IMR-90 (cell line): Measurements from ENCODE around the gene PTCD2. TPM values are rescaled to one million over a fixed set of nuclear protein-coding genes. Genes with fewer than 3 reads are reported as not detected.

Experiments used
- ATAC-seq: fragments of 200-7000 bp; cut with Tn5 transposase; 2 replicates; pipeline ENCODE4 v1.9.1; 2020; ENCODE audit warnings: low read depth, mild to moderate bottlenecking, moderate library complexity
- BruUV-seq: library from RNA; stranded (reverse); fragments of 400-500 nt; replicated peaks from 2 replicates; lab custom pipeline; 2021; lab: Mats Ljungman, UMichigan
- CTCF ChIA-PET: fragments of 300-600 bp; formaldehyde crosslinking; extraction: SDS; loops from one replicate; lab custom pipeline; 2021; ENCODE audit warnings: antibody characterized with exemption; lab: Yijun Ruan, JAX
- POLR2A ChIA-PET: fragments of 300-600 bp; sonication (Branson Sonifier 250); formaldehyde crosslinking; loops from one replicate; lab custom pipeline; 2022; ENCODE audit warnings: antibody characterized with exemption; ENCODE audit not compliant: unreplicated experiment; lab: Charles Lee
- DNase-seq: peaks from one replicate; pipeline ENCODE4 v3.0.0; 2013
- H2AFZ ChIP-seq: replicated peaks from 2 replicates; pipeline ENCODE3; 2013; ENCODE audit warnings: low read length, mild to moderate bottlenecking; ENCODE audit not compliant: poor library complexity
- H2AK5ac ChIP-seq: 2 replicates; pipeline ENCODE4 v1.6.1; 2013; ENCODE audit warnings: low read depth, low read length, inconsistent platforms
- H2AK9ac ChIP-seq: replicated peaks from 2 replicates; pipeline ENCODE3; 2013; ENCODE audit warnings: mild to moderate bottlenecking, low read depth, low read length, moderate library complexity; ENCODE audit not compliant: poor library complexity
- H2BK120ac ChIP-seq: 2 replicates; pipeline ENCODE4 v1.6.1; 2013; ENCODE audit warnings: low read depth, low read length, inconsistent platforms
- H2BK15ac ChIP-seq: 3 replicates; pipeline ENCODE4 v1.6.1; 2013; ENCODE audit warnings: low read depth, low read length, inconsistent platforms
- H2BK20ac ChIP-seq: 2 replicates; pipeline ENCODE4 v1.6.1; 2013; ENCODE audit warnings: low read depth, mild to moderate bottlenecking, inconsistent platforms, low read length, moderate library complexity
- H2BK5ac ChIP-seq: 2 replicates; pipeline ENCODE4 v1.6.1; 2013; ENCODE audit warnings: mild to moderate bottlenecking, low read depth, low read length, inconsistent platforms; ENCODE audit not compliant: poor library complexity, severe bottlenecking
- H3K14ac ChIP-seq: replicated peaks from 2 replicates; pipeline ENCODE4 v1.6.1; 2013; ENCODE audit warnings: low read depth, low read length, inconsistent platforms
- H3K18ac ChIP-seq: 2 replicates; pipeline ENCODE4 v1.6.1; 2013; ENCODE audit warnings: low read depth, low read length, control low read depth
- H3K23ac ChIP-seq: 2 replicates; pipeline ENCODE4 v1.6.1; 2013; ENCODE audit warnings: low read depth, low read length, inconsistent platforms
- H3K27ac ChIP-seq: 2 replicates; pipeline ENCODE4 v1.5.1; 2013; ENCODE audit warnings: mild to moderate bottlenecking, control low read depth, low read length; ENCODE audit not compliant: insufficient read depth
- H3K27me3 ChIP-seq: 2 replicates; pipeline ENCODE4 v1.6.1; 2013; ENCODE audit warnings: low read length; ENCODE audit not compliant: control insufficient read depth, insufficient read depth
- H3K36me3 ChIP-seq: 2 replicates; pipeline ENCODE4 v1.6.1; 2013; ENCODE audit warnings: low read length, mixed read lengths; ENCODE audit not compliant: control insufficient read depth, insufficient read depth
- H3K4ac ChIP-seq: 2 replicates; pipeline ENCODE4 v1.6.1; 2013; ENCODE audit warnings: low read depth, low read length, inconsistent platforms
- H3K4me1 ChIP-seq: 2 replicates; pipeline ENCODE4 v1.6.1; 2013; ENCODE audit warnings: low read length, mixed read lengths; ENCODE audit not compliant: control insufficient read depth, insufficient read depth
- H3K4me2 ChIP-seq: 2 replicates; pipeline ENCODE4 v1.6.1; 2013; ENCODE audit warnings: low read depth, mild to moderate bottlenecking, control low read depth, low read length, moderate library complexity
- H3K4me3 ChIP-seq: 2 replicates; pipeline ENCODE4 v1.5.1; 2013; ENCODE audit warnings: low read depth, mild to moderate bottlenecking, control low read depth, low read length, moderate library complexity; ENCODE audit not compliant: insufficient read depth
- H3K56ac ChIP-seq: 2 replicates; pipeline ENCODE4 v1.6.1; 2013; ENCODE audit warnings: low read length, inconsistent platforms; ENCODE audit not compliant: insufficient read depth; ENCODE audit errors: extremely low read depth
- H3K79me1 ChIP-seq, 2 experiments: 2 replicates each; pipeline ENCODE4 v1.6.1; 2013; ENCODE audit warnings: low read length in 2 of 2, inconsistent platforms in 1 of 2, low read depth in 1 of 2
- H3K9ac ChIP-seq: 2 replicates; pipeline ENCODE4 v1.6.1; 2013; ENCODE audit warnings: low read depth, low read length, control low read depth
- H3K9me1 ChIP-seq: 2 replicates; pipeline ENCODE4 v1.6.1; 2013; ENCODE audit warnings: low read length, inconsistent platforms; ENCODE audit not compliant: insufficient read depth
- H3K9me3 ChIP-seq: 2 replicates; pipeline ENCODE4 v1.6.1; 2013; ENCODE audit warnings: low read length; ENCODE audit not compliant: control insufficient read depth, insufficient read depth
- H4K20me1 ChIP-seq: 2 replicates; pipeline ENCODE4 v1.6.1; 2013; ENCODE audit warnings: low read length, inconsistent platforms; ENCODE audit not compliant: insufficient read depth
- H4K5ac ChIP-seq: 2 replicates; pipeline ENCODE4 v1.6.1; 2013; ENCODE audit warnings: mild to moderate bottlenecking, low read depth, low read length, control low read depth
- H4K8ac ChIP-seq, 2 experiments: 2 replicates each; pipeline ENCODE4 v1.6.1; 2013; ENCODE audit warnings: low read depth in 2 of 2, low read length in 2 of 2, control low read depth in 1 of 2, inconsistent platforms in 1 of 2
- H4K91ac ChIP-seq: 2 replicates; pipeline ENCODE4 v1.6.1; 2013; ENCODE audit warnings: low read depth, low read length, inconsistent platforms; ENCODE audit not compliant: insufficient read depth
- NFE2L2 ChIP-seq: fragments of 150-350 bp; IDR thresholded peaks from 2 replicates; pipeline ENCODE4 v1.6.1; 2016; ENCODE audit warnings: low read depth, mild to moderate bottlenecking, low read length
- RAD21 ChIP-seq: IDR thresholded peaks from 2 replicates; pipeline ENCODE4 v1.6.1; 2012; ENCODE audit warnings: low read length, improper control_type of control experiment
- dilution Hi-C: fragments of 300-500 bp; cut with HindIII; formaldehyde crosslinking; loops from one replicate; pipeline ENCODE4 v1.14.3; 2018; ENCODE audit warnings: low sequenced_read_pairs; ENCODE audit not compliant: unreplicated experiment
- in situ Hi-C: fragments of 300-500 bp; cut with MboI; formaldehyde crosslinking; loops from 3 replicates; pipeline ENCODE4 v1.14.3; 2019; ENCODE audit warnings: low sequenced_read_pairs, inconsistent platforms, mixed read lengths
- intact Hi-C: fragments of 100-400 bp; cut with micrococcal nuclease; formaldehyde crosslinking; loops from 2 replicates; pipeline ENCODE4 v1.10.0; 2022
- polyA plus RNA-seq, 3 experiments: library from polyadenylated mRNA; depleted of rRNA; stranded (reverse); fragments of >200 nt; gene quantifications; 2 replicates each; pipeline ENCODE4 v1.2.3, GENCODE V29; 2012; ENCODE audit warnings: low replicate concordance in 1 of 3
- total RNA-seq: library from RNA; depleted of rRNA; stranded (reverse); fragments of >200 nt; gene quantifications from 2 replicates; pipeline ENCODE4 v1.2.3, GENCODE V29; 2012

PTCD2 gene
- total and polyA plus RNA-seq, 2 of the 4 experiments (the other 2 are of a cell fraction): 6.5 to 9.9 TPM

- in situ Hi-C loops (no loop called here), dilution Hi-C loops (no loop called here), intact Hi-C loops (no loop called here)
- Histone ChIP-seq H2AFZ (peak overlapping the region; percentile 74), H2AK5ac (peak overlapping the region; percentile 23), H3K4me2 (no peak overlapping the region), H3K9me1 (peaks cover 13% of the 10 kb centered on the region; the same call in 1 of the 2 replicates), H2AK9ac (no peak overlapping the region), H3K4me3 (no peak overlapping the region), H3K18ac (peak overlapping the region; percentile 64; the same call in 1 of the 2 replicates), H2BK20ac (peak overlapping the region; percentile 85; the same call in 1 of the 2 replicates), H3K27ac (no peak overlapping the region), H3K4me1 (peaks cover 11% of the 10 kb centered on the region; the same call in 1 of the 2 replicates), H3K4ac (peak overlapping the region; percentile 72; the same call in 1 of the 2 replicates), H4K5ac (no peak overlapping the region), H3K36me3 (no peaks in the 10 kb centered on the region), H3K56ac (no peak overlapping the region), H3K14ac (peak overlapping the region; percentile 84; the same call in 1 of the 2 replicates), H2BK15ac (peak overlapping the region; percentile 91; the same call in 2 of the 3 replicates), H4K8ac (peak overlapping the region in 1 of 2 experiments; percentile 67; a peak in 2 of 4 replicates), H4K91ac (peak overlapping the region; percentile 80), H2BK120ac (peak overlapping the region; percentile 60), H2BK5ac (no peak overlapping the region), H3K23ac (no peak overlapping the region), H4K20me1 (no peaks in the 10 kb centered on the region), H3K27me3 (no peaks in the 10 kb centered on the region), H3K79me1 (no peaks in the 10 kb centered on the region), H3K9ac (no peak overlapping the region), H3K9me3 (no peaks in the 10 kb centered on the region)
- no peak for TF ChIP-seq RAD21
- no peak for TF ChIP-seq NFE2L2
- BruUV-seq: no TSS peak
- ChIA-PET CTCF (no interaction called here), POLR2A (interaction anchor here (0.5 kb wide), 1 partner anchor 103 kb away, joined by 8 read pairs; no protein-coding TSS in a partner anchor)
- ATAC-seq (no peak), DNase-seq (no peak)
These were observed 70.7 kb downstream of the PTCD2 start for GRCh38 chr5:72390836-72391235.
